HCT116 (cell line): ENCODE measurements around the gene GPR62. TPM values are rescaled to one million over a fixed set of nuclear protein-coding genes. Genes with fewer than 3 reads are reported as not detected.

Experiments used
- ATAC-seq: fragments of 200-7000 bp; cut with Tn5 transposase; 2 replicates; pipeline ENCODE4 v1.9.1; 2020; ENCODE audit warnings: mild to moderate bottlenecking, moderate library complexity
- BruUV-seq: library from RNA; stranded (reverse); fragments of 400-500 nt; replicated peaks from 2 replicates; lab custom pipeline; 2021; lab: Mats Ljungman, UMichigan
- CTCF ChIA-PET: fragments of 300-600 bp; sonication (Branson Sonifier 250); formaldehyde crosslinking; loops from one replicate; lab custom pipeline; 2021; ENCODE audit warnings: antibody characterized with exemption; lab: Charles Lee
- POLR2A ChIA-PET: fragments of 300-600, 350-600 bp; sonication (Branson Sonifier 250); formaldehyde crosslinking; loops from one replicate; lab custom pipeline; 2021; ENCODE audit warnings: antibody characterized with exemption; lab: Charles Lee
- RAD21 ChIA-PET, 2 experiments: fragments of 300-600 bp; sonication (Branson Sonifier 250); formaldehyde crosslinking; loops; one replicate each; lab custom pipeline; 2023; ENCODE audit warnings: low total read pairs in 2 of 2; ENCODE audit not compliant: uncharacterized antibody in 2 of 2, unreplicated experiment in 2 of 2, low non-redundant PET in 1 of 2; lab: Charles Lee
- DNase-seq: peaks from one replicate; pipeline ENCODE4 v3.0.0-alpha.2; 2010; ENCODE audit warnings: low read depth, low spot score
- H2AFZ ChIP-seq: fragments of 200-600 bp; shearing (Covaris generic), sonication (generic); 2 replicates; pipeline ENCODE4 v1.6.1; 2017; ENCODE audit warnings: low read depth, mixed run types, mixed read lengths, antibody characterized with exemption, low read length; ENCODE audit not compliant: poor library complexity, severe bottlenecking
- H3K27ac ChIP-seq: 2 replicates; pipeline ENCODE4 v1.5.1; 2012; ENCODE audit warnings: low read depth, low read length
- H3K27me3 ChIP-seq: fragments of 200-600 bp; sonication (generic); 2 replicates; pipeline ENCODE4 v1.6.1; 2016; ENCODE audit warnings: mixed run types, low read length, mixed read lengths; ENCODE audit not compliant: insufficient read depth
- H3K36me3 ChIP-seq, 2 experiments: fragments of 200-500 bp in 1 of 2; fragments of 200-600 bp in 1 of 2; sonication (Bioruptor generic) in 1 of 2; sonication (generic) in 1 of 2; 2 replicates each; pipeline versions ENCODE4 v1.5.1 to v1.6.1; 2014 to 2016; ENCODE audit warnings: low read length in 2 of 2, inconsistent platforms in 1 of 2, mixed read lengths in 1 of 2, mixed run types in 1 of 2; ENCODE audit not compliant: insufficient read depth in 2 of 2, control insufficient read depth in 1 of 2
- H3K4me1 ChIP-seq, 2 experiments: fragments of 200-600 bp in 1 of 2; sonication (generic) in 1 of 2; 2 replicates each; pipeline versions ENCODE4 v1.5.1 to v1.6.1; 2012 to 2017; ENCODE audit warnings: low read length in 2 of 2, inconsistent platforms in 1 of 2, mild to moderate bottlenecking in 1 of 2, mixed read lengths in 1 of 2, mixed run types in 1 of 2, moderate library complexity in 1 of 2; ENCODE audit not compliant: insufficient read depth in 2 of 2, control insufficient read depth in 1 of 2
- H3K4me2 ChIP-seq: fragments of 200-600 bp; sonication (generic); 2 replicates; pipeline ENCODE4 v1.6.1; 2017; ENCODE audit warnings: mixed run types, low read length, mixed read lengths
- H3K4me3 ChIP-seq, 2 experiments: fragments of 200-600 bp in 1 of 2; sonication (generic) in 1 of 2; replicated peaks in 1 of 2; 2 replicates each; pipeline ENCODE4 v1.5.1; 2011 to 2016; ENCODE audit warnings: low read length in 2 of 2, control low read depth in 1 of 2, low read depth in 1 of 2, mild to moderate bottlenecking in 1 of 2, mixed read lengths in 1 of 2, mixed run types in 1 of 2
- H3K79me2 ChIP-seq: fragments of 200-600 bp; sonication (generic); 2 replicates; pipeline ENCODE4 v1.6.1; 2017; ENCODE audit warnings: mild to moderate bottlenecking, mixed run types, low read length, moderate library complexity, mixed read lengths; ENCODE audit not compliant: insufficient read depth
- H3K9ac ChIP-seq: fragments of 200-600 bp; sonication (generic); 2 replicates; pipeline ENCODE4 v1.6.1; 2016; ENCODE audit warnings: low read length, mixed read lengths
- H3K9me2 ChIP-seq: fragments of 200-600 bp; sonication (generic), shearing (Covaris generic); 2 replicates; pipeline ENCODE4 v1.6.1; 2017; ENCODE audit warnings: mixed run types, mild to moderate bottlenecking, moderate library complexity; ENCODE audit not compliant: insufficient read depth
- H3K9me3 ChIP-seq, 2 experiments: fragments of 200-500 bp in 1 of 2; fragments of 200-600 bp in 1 of 2; sonication (Bioruptor generic) in 1 of 2; sonication (generic) in 1 of 2; 2 replicates each; pipeline ENCODE4 v1.6.1; 2014 to 2017; ENCODE audit warnings: low read length in 2 of 2, mixed read lengths in 2 of 2, inconsistent platforms in 1 of 2, low read depth in 1 of 2, mild to moderate bottlenecking in 1 of 2, mixed run types in 1 of 2, moderate library complexity in 1 of 2; ENCODE audit not compliant: control insufficient read depth in 1 of 2, insufficient read depth in 1 of 2
- H4K20me1 ChIP-seq: fragments of 200-600 bp; sonication (generic), shearing (Covaris generic); 2 replicates; pipeline ENCODE4 v1.6.1; 2017; ENCODE audit warnings: mixed run types, mild to moderate bottlenecking, moderate library complexity; ENCODE audit not compliant: insufficient read depth
- EZH2phosphoT487 ChIP-seq: fragments of 200-600 bp; IDR thresholded peaks from 2 replicates; pipeline ENCODE4 v1.6.1; 2018; ENCODE audit warnings: antibody characterized with exemption, borderline replicate concordance
- POLR2A ChIP-seq: IDR thresholded peaks from 2 replicates; pipeline ENCODE4 v1.7.0; 2011; ENCODE audit warnings: borderline replicate concordance; ENCODE audit not compliant: insufficient read depth, insufficient read length; ENCODE audit errors: extremely low read depth
- SP1 ChIP-seq: IDR thresholded peaks from 2 replicates; pipeline ENCODE4 v1.6.1; 2012; ENCODE audit warnings: low read depth
- SRF ChIP-seq: IDR thresholded peaks from 2 replicates; pipeline ENCODE4 v1.6.1; 2012; ENCODE audit warnings: low read depth
- ZNF274 ChIP-seq: fragments of 200-500 bp; sonication (Bioruptor generic); IDR thresholded peaks from 2 replicates; pipeline ENCODE4 v1.6.1; 2014; ENCODE audit warnings: mild to moderate bottlenecking, low read depth, low read length, inconsistent platforms
- intact Hi-C: fragments of 100-400 bp; cut with micrococcal nuclease; formaldehyde crosslinking; loops from 2 replicates; pipeline ENCODE4 v1.10.0; 2022
- total RNA-seq: library from RNA; stranded (reverse); gene quantifications from one replicate; pipeline ENCODE4 v1.2.1, GENCODE V29; 2021; ENCODE audit not compliant: unreplicated experiment

GPR62 gene
- total RNA-seq, 1 experiment from 2014 or later: not detected

DNA sequence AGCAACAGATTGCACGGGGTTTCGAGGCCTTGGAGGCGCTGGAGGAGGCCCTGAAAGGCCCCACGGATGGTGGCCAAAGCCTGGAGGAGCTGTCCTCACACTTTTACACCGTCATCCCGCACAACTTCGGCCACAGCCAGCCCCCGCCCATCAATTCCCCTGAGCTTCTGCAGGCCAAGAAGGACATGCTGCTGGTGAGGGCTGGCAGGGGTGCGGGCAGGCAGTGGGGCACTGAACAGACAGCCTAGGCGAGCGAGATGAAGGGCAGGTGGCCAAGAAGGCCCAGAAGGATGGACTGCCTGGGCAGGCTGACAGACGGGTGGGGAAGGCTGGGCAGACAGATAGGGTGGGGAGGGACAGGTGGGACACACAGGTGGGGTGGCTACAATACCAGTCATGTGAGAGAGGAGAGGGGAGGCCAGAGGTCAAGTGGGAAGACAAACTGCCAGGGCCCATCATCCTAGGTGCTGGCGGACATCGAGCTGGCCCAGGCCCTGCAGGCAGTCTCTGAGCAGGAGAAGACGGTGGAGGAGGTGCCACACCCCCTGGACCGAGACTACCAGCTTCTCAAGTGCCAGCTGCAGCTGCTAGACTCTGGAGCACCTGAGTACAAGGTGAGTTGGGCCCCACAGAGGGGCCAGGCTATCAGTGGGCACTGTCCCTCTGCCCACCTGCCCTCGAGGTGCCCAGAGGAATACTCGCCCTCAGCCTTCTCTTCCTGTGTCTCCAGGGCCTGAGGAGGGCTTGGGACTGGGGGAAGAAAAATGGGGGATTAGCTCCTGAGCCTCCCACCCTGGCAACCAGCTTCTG, 9.9 kb upstream of the GPR62 start:
- TF ChIP-seq SP1 (no peak), POLR2A (no peak)
- Histone ChIP-seq H3K9ac (no peak overlapping the region), H3K36me3 (no peaks in the 10 kb centered on the region; a peak in 1 of 4 replicates), H3K9me2 (no peaks in the 10 kb centered on the region), H3K4me2 (no peak overlapping the region), H3K9me3 (no peaks in the 10 kb centered on the region), H3K4me1 (peaks cover 17 to 26% of the 10 kb centered on the region in 2 experiments), H3K79me2 (peaks cover 15% of the 10 kb centered on the region), H3K4me3 (no peak overlapping the region), H3K27me3 (no peaks in the 10 kb centered on the region), H3K27ac (no peak overlapping the region), H4K20me1 (0 out of 2 replicates have a peak, but pooled peaks cover 4% of the 10 kb centered on the region), H2AFZ (no peak overlapping the region)
- POLR2A ChIA-PET: no interaction called here
- RAD21 ChIA-PET: no interaction called here
- DNase-seq (no peak), ATAC-seq (no peak)
- CTCF ChIA-PET: no interaction called here
- no TSS peak for BruUV-seq
- intact Hi-C loops: no loop called here

DNA sequence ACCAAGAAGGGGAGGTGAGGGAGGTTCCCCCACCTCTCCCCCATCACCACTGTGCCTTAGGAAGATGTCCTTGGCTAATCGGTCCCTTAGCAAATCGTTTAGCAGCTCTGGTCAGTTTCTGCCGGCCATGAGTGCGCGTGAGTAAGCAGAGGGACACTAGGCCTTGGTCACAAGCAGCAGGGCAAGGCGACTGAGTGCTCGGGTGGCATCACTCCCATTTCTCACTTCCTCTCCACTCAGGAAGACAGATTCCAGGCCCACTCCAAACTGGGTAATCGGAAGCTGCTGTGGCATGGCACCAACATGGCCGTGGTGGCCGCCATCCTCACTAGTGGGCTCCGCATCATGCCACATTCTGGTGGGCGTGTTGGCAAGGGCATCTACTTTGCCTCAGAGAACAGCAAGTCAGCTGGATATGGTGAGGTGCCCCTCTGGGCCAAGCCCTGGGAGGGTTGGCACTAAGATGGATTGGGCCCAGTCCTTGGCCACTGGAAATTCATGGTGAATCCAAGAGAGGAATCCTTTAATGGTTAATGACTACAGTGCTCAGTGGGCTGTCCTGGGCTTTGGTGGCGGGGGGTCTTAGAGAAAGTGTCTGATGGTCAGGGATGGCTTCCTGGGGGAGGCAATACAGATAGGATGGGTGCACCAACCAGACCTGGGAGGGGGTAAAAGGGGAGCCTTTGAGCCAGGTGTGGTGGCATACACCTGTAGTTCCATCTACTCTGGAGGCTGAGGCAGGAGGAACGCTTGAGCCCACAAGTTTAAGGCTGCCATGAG, 9.1 kb upstream of the GPR62 start:
- DNase-seq: no peak
- Histone ChIP-seq H3K4me1 (peaks cover 11 to 17% of the 10 kb centered on the region in 2 experiments), H3K36me3 (no peaks in the 10 kb centered on the region; a peak in 1 of 4 replicates), H3K4me2 (no peak overlapping the region), H3K27ac (no peak overlapping the region), H3K9me3 (no peaks in the 10 kb centered on the region), H3K79me2 (peaks cover 6% of the 10 kb centered on the region), H4K20me1 (0 out of 2 replicates have a peak, but pooled peaks cover under 1% of the 10 kb centered on the region), H3K9ac (no peak overlapping the region), H2AFZ (no peak overlapping the region), H3K4me3 (no peak overlapping the region), H3K9me2 (no peaks in the 10 kb centered on the region), H3K27me3 (no peaks in the 10 kb centered on the region)
- TF ChIP-seq POLR2A (no peak), SRF (no peak), EZH2phosphoT487 (no peak), ZNF274 (no peak)
- BruUV-seq: no TSS peak
- ChIA-PET CTCF (no interaction called here), RAD21 (no interaction called here), POLR2A (no interaction called here)
- no peak for ATAC-seq
- intact Hi-C loops: no loop called here
